ENCODE measurements around the gene NMT1.

The NMT1 gene

DNA sequence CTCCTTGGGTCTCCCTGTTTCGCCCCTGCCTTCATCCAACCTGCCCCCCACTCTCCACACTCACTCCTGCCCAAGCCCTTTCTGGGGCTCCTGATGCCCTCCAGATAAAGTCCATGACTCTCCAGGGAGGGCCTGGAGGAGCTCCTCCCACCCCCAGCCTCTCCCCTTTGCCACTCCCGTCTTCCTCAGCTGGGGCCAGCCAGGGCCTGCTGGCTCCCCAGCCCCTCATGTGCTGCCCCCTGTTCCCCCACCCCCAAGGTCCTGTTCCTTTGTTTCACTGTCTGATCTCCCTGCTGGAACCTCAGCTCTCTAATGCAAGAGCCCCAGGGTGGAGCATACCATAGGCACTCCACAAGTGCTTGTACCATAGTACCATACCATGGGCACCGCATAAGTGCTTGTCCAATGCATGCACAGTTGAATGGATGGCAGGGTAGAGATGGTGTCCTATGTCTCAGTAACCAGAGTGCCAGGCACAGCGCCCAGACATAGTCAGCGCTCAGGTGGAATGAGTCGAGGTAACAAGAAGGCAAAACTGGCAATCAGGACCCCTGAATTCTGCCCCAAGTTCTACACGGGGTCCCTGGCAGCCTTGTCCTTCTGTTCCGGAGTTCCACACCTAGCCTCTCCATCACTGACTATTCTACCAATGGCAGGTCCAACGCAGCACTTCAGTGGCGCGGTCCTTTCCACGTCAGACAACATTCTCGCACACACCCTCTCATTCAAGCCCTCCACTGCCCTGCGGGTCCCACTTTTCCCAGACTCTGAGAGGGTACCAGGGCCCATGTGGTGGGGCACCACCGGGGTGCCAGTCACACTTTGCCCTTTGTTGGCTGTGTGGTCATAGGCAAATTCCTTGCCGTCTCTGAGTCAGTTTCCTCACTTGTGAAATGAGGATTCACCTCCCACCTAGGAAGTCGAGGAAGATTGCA is 69.8 kb downstream of the NMT1 start:
- Histone ChIP-seq H3K4me2 (ENCODE audit: low read length) (peak overlapping the region; percentile 98; the same call in 1 of the 2 replicates), H3K27me3 (ENCODE audit: control insufficient read depth, low read length) (peaks cover 16% of the 10 kb centered on the region), H3K27ac (ENCODE audit: low read depth, low read length) (no peak overlapping the region), H3K36me3 (ENCODE audit: control insufficient read depth, low read length) (no peaks in the 10 kb centered on the region), H3F3A (ENCODE audit: control insufficient read depth, insufficient read depth) (peaks cover 4% of the 10 kb centered on the region; the same call in 1 of the 2 replicates), H3K4me1 (ENCODE audit: control insufficient read depth, low read length) (peaks cover 16% of the 10 kb centered on the region), H3K79me2 (ENCODE audit: control insufficient read depth, low read length) (no peaks in the 10 kb centered on the region), H4K20me1 (ENCODE audit: control insufficient read depth, insufficient read depth, low read depth, low read length) (0 out of 2 replicates have a peak, but pooled peaks cover 4% of the 10 kb centered on the region), H3K9me2 (replicated peaks; ENCODE audit: control insufficient read depth, low read length) (no peaks in the 10 kb centered on the region), H3K4me3 (ENCODE audit: low read length) (no peak overlapping the region), H3K9me3 (ENCODE audit: control insufficient read depth, insufficient read depth, low read length) (no peaks in the 10 kb centered on the region)
- no peak for TF ChIP-seq EZH2phosphoT487 (IDR thresholded peaks at IDR 0.05; ENCODE audit: borderline replicate concordance, low read length)
- TF ChIP-seq, protein P1, sequence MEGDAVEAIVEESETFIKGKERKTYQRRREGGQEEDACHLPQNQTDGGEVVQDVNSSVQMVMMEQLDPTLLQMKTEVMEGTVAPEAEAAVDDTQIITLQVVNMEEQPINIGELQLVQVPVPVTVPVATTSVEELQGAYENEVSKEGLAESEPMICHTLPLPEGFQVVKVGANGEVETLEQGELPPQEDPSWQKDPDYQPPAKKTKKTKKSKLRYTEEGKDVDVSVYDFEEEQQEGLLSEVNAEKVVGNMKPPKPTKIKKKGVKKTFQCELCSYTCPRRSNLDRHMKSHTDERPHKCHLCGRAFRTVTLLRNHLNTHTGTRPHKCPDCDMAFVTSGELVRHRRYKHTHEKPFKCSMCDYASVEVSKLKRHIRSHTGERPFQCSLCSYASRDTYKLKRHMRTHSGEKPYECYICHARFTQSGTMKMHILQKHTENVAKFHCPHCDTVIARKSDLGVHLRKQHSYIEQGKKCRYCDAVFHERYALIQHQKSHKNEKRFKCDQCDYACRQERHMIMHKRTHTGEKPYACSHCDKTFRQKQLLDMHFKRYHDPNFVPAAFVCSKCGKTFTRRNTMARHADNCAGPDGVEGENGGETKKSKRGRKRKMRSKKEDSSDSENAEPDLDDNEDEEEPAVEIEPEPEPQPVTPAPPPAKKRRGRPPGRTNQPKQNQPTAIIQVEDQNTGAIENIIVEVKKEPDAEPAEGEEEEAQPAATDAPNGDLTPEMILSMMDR (IDR thresholded peaks at IDR 0.05; ENCODE audit: low read depth, low read length, poor library complexity, severe bottlenecking): no peak

DNA sequence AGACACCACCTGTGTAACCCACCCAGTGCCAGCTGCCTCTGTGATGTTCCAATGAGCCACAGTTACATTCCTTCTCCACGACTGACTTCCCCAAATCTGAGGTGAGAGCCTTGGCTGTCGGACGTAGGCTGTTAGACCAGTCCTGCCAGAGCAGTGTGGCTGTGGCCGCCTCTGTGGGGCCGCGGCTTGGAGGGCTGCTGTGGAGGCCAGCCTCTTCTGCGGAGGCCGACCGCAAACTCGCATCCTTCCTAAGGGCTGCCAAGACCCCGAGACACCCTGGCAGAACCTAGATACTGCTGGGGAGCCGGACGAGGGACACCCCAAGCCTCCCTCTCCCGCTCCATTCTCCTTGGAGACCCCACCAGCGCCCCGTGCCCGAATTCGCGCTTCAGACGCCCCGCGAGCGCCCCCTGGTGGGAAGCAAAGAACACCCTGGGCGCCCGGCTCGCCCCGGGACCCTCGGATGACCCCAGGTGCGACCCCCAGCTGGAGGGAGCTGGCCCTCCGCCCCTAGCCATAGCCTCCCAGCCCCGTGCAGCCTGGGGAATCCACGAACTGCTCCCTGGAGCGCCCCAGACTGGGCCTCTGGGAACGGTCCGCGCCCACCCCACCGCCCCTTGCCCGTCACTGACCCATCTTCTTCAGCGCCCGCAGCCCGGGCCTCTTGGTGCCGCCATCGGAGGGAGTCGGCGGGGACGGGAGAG is 70.7 kb downstream of the NMT1 start:
- Histone ChIP-seq H3K27me3 (ENCODE audit: control insufficient read depth, low read length) (peaks cover 16% of the 10 kb centered on the region), H3K36me3 (ENCODE audit: control insufficient read depth, low read length) (no peaks in the 10 kb centered on the region), H3K4me3 (ENCODE audit: low read length) (peak overlapping the region; percentile 90), H3K27ac (ENCODE audit: low read depth, low read length) (no peak overlapping the region), H3K4me2 (ENCODE audit: low read length) (peak overlapping the region; percentile 98), H3K9me2 (replicated peaks; ENCODE audit: control insufficient read depth, low read length) (no peaks in the 10 kb centered on the region), H3K79me2 (ENCODE audit: control insufficient read depth, low read length) (no peaks in the 10 kb centered on the region), H3F3A (ENCODE audit: control insufficient read depth, insufficient read depth) (peaks cover 4% of the 10 kb centered on the region; the same call in 1 of the 2 replicates), H3K9me3 (ENCODE audit: control insufficient read depth, insufficient read depth, low read length) (no peaks in the 10 kb centered on the region), H3K4me1 (ENCODE audit: control insufficient read depth, low read length) (peaks cover 22% of the 10 kb centered on the region), H4K20me1 (ENCODE audit: control insufficient read depth, insufficient read depth, low read depth, low read length) (0 out of 2 replicates have a peak, but pooled peaks cover 4% of the 10 kb centered on the region)
- TF ChIP-seq EZH2phosphoT487 (IDR thresholded peaks at IDR 0.05; ENCODE audit: borderline replicate concordance, low read length): no peak
- TF ChIP-seq, protein P1 (IDR thresholded peaks at IDR 0.05; ENCODE audit: low read depth, low read length, poor library complexity, severe bottlenecking): peak; percentile 99

DNA sequence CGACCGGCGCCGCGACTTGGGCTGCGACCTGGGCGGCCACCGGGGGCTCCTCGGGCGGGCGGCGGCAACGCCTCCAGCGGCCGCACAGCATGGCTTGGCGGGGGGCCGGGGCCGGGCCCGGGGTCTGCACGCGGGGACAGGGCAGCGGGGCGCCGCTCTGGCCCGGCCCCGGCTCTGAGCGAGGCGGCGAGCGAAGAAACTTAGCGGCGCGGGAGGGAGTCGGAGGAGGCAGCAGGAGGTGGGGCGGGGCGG is 71.1 kb downstream of the NMT1 start, which contains the start of gene PLCD3:
Gene PLCD3, minus strand, starts transcription at position 196 of the 252 bp plus-strand sequence. Its CDS starts 105 bp downstream, at position 91.
- Histone ChIP-seq H3K27me3 (ENCODE audit: control insufficient read depth, low read length) (peaks cover 16% of the 10 kb centered on the region), H3K4me3 (ENCODE audit: low read length) (peak within 1 kb of the TSS; percentile 90), H3F3A (ENCODE audit: control insufficient read depth, insufficient read depth) (peaks cover 4% of the 10 kb centered on the region; the same call in 1 of the 2 replicates), H4K20me1 (ENCODE audit: control insufficient read depth, insufficient read depth, low read depth, low read length) (0 out of 2 replicates have a peak, but pooled peaks cover 4% of the 10 kb centered on the region), H3K4me1 (ENCODE audit: control insufficient read depth, low read length) (peaks cover 22% of the 10 kb centered on the region), H3K9me3 (ENCODE audit: control insufficient read depth, insufficient read depth, low read length) (no peaks in the 10 kb centered on the region), H3K27ac (ENCODE audit: low read depth, low read length) (no peak within 1 kb of the TSS), H3K79me2 (ENCODE audit: control insufficient read depth, low read length) (no peaks in the 10 kb centered on the region), H3K36me3 (ENCODE audit: control insufficient read depth, low read length) (no peaks in the 10 kb centered on the region), H3K9me2 (replicated peaks; ENCODE audit: control insufficient read depth, low read length) (no peaks in the 10 kb centered on the region), H3K4me2 (ENCODE audit: low read length) (peak within 1 kb of the TSS; percentile 98)
- TF ChIP-seq, protein P1 (IDR thresholded peaks at IDR 0.05; ENCODE audit: low read depth, low read length, poor library complexity, severe bottlenecking): no peak
- TF ChIP-seq EZH2phosphoT487 (IDR thresholded peaks at IDR 0.05; ENCODE audit: borderline replicate concordance, low read length): no peak

Measured in DOHH2 (cell line).